Measurements from ENCODE around the gene TMED10.
"Not testable (repeated sequence)": the region's sequence is repeated elsewhere in the genome, so short reads cannot be mapped to it uniquely, and the experiment has no call there.

The TMED10 gene

GRCh38 chr14:75191100-75191499, 14.7 kb upstream of the TMED10 start:
- no peak for DNase-seq (ENCODE audit: low spot score)

- DNase-seq (ENCODE audit: low spot score) = no peak
Measured at GRCh38 chr14:75190023-75190422, 13.6 kb upstream of the TMED10 start.

- no peak for DNase-seq (ENCODE audit: low spot score)
Measured at GRCh38 chr14:75188520-75189268, 12.3 kb upstream of the TMED10 start.

GRCh38 chr14:75188086-75188485, 11.7 kb upstream of the TMED10 start:
- no peak for DNase-seq (ENCODE audit: low spot score)

GRCh38 chr14:75186953-75187352, 10.5 kb upstream of the TMED10 start:
- no peak for DNase-seq (ENCODE audit: low spot score)

GRCh38 chr14:75185251-75186040, 9.0 kb upstream of the TMED10 start:
- DNase-seq (ENCODE audit: low spot score) = no peak

DNA sequence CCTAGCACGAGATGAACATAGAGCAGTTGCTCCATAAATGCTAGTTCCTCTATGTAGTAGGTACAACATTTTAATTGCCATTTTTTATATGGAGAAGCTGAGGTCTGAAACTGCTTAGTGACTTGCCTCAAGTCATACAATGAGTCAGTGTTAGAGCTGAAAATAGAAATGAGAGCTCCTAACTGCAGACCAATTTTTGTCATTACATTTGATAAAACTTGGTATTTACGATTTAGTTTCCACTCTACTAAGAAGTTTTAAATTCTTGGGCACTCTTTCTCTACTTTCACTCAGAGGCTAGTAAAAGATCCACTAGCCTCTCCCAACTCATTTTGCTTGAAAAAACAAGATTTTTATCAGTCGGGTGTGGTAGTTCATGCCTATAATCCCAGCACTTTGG, 8.1 kb upstream of the TMED10 start:
- DNase-seq (ENCODE audit: low spot score) = peak; percentile 44

- DNase-seq (ENCODE audit: low spot score) = no peak
Measured at GRCh38 chr14:75184039-75184438, 7.6 kb upstream of the TMED10 start.

GRCh38 chr14:75183225-75183624, 6.8 kb upstream of the TMED10 start:
- no peak for DNase-seq (ENCODE audit: low spot score)

DNA sequence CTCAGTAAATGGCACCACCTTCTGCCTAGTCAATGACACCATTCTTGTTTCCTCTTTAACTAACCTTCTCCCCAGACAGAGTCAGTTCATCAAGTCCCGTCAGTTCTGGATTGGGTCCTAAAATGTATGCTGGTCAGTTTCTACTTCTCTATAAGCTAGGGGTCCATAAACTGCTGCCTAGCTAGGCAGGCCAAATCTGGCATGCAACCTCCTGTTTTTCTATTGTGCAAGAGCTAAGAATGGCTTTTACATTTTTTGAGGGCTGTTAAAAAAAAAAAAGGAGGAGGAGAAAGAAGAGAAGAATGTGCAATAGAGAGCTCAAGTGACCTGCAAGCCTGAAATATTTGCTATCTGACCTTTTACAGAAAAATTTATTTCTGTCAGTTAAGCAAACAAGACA, 6.4 kb upstream of the TMED10 start:
- peak; percentile 62 for DNase-seq (ENCODE audit: low spot score)

GRCh38 chr14:75182163-75182562, 5.8 kb upstream of the TMED10 start:
- not testable (repeated sequence) for DNase-seq (ENCODE audit: low spot score)

GRCh38 chr14:75181293-75182062, 5.1 kb upstream of the TMED10 start:
- no peak for DNase-seq (ENCODE audit: low spot score)

GRCh38 chr14:75175677-75176141, 703 bp downstream of the TMED10 start:
- DNase-seq (ENCODE audit: low spot score) = no peak

DNA sequence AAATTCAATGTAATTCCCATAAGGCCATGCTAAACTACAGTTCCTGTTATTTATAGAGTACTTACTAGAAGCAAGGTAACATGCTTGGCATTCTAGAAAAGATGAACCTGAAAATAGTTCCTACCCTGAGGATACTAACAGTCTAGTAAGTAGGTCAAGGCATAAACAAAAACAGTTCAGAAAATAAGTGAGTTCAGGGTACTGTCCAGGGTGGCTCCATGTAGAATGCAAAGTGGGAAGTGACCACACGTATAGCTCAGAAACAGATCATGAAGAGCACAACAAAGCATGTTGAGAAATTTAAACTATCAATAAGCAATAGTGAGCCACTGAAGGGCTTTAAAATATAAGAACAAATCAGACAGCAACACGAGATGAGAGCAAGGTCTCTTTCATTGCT, 2.3 kb downstream of the TMED10 start:
- DNase-seq (ENCODE audit: low spot score) = no peak

GRCh38 chr14:75170772-75171171, 5.6 kb downstream of the TMED10 start:
- no peak for DNase-seq (ENCODE audit: low spot score)

DNA sequence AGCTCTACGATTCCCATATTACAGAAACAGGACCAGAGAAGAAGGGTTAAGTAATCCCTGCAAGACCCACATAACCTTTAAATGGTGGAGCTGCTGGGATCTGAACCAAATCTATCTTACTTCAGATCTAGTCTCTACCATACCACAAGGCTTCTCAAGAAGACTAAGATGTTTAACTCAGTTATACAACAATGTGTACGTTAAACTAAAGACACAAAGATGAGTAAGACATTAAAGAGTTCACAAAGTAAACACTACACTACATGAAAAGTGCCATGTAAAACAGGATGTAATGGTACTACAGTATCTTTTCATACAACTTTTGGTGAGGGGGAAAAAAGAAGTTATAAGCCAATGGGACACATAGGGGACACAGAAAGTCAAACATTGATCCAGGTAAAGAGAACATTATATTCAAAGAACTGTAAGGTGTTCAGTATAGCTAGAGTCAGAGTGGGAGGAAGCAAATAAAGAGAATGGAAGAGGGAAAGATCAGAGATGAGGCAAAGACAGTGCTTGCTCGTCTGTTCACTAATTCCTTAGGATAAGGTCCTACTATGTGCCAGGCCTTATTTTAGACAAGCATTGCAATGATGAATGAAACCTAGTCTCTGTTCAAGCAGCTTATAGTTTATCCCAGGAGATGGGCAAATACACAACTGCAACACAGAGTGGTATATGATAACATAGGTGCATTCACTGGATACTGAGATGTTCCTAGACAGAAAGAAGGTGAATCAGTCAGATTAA, 7.7 kb downstream of the TMED10 start:
- no peak for DNase-seq (ENCODE audit: low spot score)

GRCh38 chr14:75167325-75167724, 9.1 kb downstream of the TMED10 start:
- DNase-seq (ENCODE audit: low spot score) = no peak

DNA sequence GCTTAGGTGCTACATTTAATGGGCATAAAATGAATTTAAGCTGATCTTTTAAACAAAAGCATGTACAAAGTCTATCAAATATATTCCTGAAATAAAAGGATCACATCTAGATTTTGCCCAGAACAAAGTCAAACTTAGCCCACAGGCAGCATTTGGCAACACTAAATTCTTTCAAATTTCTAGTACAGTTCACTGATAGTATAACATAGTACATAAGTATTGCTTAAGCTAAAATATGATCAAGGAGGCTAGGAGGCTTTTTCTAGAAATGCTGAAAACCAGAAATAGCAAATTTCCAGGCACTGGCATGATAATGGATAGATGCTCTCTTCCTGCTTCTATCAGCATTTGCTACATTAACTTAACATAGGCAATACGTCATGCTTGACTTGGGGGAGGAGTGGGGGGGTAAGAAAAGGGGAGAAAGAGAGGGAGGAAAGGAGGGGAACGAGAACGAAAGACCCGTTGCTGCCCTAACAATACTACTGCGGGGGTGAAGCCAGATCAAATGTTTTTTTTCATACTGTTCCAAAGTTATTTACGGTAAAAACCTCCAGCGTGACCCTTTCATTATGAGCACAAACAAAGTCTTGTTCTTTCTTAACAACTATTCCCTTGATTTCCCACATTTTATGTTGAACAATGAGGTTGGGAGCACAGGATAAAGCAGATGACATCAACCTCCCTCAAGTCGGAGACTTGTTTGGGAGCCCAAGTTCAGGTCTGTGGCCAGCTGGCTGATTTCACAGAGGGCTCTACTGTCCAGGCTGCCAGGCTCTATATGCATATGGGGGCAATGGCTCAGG, 10.6 kb downstream of the TMED10 start:
- DNase-seq (ENCODE audit: low spot score) = no peak

DNA sequence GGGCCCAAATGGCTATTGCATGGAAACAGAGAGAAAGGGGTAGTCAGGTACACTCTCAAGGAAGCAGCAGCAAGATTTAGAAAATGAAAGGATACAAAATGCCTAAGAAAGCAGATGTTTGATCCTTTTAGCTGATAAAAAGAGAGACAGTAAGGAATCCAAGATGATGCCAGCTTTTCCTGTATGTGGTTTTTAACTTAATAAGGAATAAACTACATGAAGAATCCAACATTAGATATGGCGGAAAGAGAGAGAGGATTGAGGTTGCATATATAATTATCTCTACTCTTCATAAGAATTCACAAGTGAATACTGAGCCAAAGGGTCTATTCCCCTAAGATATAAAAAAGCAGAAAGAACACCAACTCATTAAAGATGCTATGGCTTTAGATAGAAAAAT, 11.6 kb downstream of the TMED10 start:
- no peak for DNase-seq (ENCODE audit: low spot score)

DNA sequence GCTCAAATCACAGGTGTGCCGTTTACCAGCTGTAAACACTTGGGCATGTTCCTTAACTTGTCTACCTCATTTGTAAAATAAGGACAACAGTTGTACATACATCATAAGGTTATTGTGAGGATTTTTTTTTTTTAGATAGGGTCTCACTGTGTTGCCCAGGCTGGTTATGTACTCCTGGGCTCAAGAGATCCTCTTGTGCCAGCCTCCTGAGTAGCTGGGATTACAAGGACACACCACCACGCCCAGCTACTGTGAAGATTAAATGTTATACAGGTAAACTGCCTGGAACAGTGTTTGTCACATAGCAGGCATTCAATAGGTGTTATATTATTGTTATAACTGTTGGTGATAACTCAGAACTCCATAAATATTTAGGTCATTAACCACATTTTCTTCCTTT, 12.7 kb downstream of the TMED10 start:
- no peak for DNase-seq (ENCODE audit: low spot score)

GRCh38 chr14:75162631-75163030, 13.8 kb downstream of the TMED10 start:
- no peak for DNase-seq (ENCODE audit: low spot score)

All from AG20443 (cell line).